ENCODE data around the gene PCP2.
A peak's percentile ranks its signal among the peaks of the same experiment; 100 is the strongest.

The PCP2 gene

GRCh38 chr19:7661744-7662538, 28.4 kb upstream of the PCP2 start:
- no peak for DNase-seq

- DNase-seq = peak; percentile 60
These were observed 24.7 kb upstream of the PCP2 start for GRCh38 chr19:7658219-7658686.

DNA sequence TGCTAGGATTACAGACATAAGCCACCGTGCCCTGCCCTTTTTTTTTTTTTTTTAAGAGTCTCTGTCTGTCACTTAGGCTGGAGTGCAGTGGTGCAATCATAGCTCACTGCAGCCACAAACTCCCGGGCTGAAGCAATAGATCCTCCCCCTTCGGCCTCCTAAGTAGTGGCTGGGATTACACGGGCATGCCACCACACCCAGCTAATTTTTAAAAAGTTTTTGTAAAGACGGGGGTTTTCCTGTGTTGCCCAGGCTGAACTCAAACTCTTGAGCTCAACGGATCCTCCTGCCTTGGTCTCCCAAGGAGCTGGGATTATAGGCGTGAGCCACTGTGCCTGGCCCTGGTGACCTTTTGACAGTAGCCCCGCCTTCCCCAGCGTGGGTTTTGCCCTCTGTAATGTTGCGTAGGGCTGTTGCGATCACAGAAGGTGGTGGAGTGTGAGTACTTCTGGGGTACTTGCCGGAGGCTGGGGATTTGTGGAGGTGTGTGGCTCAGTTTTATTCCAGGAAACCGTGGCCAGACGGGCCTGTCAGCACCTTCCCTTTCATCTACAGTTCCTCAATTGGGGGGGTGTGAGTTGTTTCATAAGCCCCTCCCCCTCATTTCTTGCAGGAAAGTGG, 23.7 kb upstream of the PCP2 start:
- peak; percentile 57 for DNase-seq

DNA sequence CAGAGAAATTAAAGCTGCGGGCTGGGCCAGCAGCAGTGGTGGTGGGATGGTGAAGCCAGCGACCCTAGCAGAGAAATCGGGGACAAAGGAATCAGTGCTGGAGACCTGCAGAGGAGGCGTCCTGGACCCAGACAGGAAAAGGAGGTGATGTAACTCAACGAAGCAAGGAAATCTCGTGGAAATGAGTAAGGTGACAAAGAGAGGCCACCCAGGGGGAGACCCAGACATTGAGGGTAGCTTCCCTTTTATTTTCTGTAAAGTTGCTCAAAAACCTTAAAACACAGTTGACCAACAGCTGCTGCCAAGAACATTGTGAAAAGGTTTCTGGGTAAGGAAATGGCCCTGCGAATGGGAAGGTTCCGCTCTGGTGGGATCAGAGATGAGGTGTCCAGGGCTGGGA, 22.1 kb upstream of the PCP2 start:
- DNase-seq = no peak

GRCh38 chr19:7654401-7654800, 20.9 kb upstream of the PCP2 start:
- no peak for DNase-seq

GRCh38 chr19:7652061-7652641, 18.6 kb upstream of the PCP2 start:
- peak; percentile 84 for DNase-seq

- no peak for DNase-seq
These were observed 16.6 kb upstream of the PCP2 start for GRCh38 chr19:7650148-7650547.

DNA sequence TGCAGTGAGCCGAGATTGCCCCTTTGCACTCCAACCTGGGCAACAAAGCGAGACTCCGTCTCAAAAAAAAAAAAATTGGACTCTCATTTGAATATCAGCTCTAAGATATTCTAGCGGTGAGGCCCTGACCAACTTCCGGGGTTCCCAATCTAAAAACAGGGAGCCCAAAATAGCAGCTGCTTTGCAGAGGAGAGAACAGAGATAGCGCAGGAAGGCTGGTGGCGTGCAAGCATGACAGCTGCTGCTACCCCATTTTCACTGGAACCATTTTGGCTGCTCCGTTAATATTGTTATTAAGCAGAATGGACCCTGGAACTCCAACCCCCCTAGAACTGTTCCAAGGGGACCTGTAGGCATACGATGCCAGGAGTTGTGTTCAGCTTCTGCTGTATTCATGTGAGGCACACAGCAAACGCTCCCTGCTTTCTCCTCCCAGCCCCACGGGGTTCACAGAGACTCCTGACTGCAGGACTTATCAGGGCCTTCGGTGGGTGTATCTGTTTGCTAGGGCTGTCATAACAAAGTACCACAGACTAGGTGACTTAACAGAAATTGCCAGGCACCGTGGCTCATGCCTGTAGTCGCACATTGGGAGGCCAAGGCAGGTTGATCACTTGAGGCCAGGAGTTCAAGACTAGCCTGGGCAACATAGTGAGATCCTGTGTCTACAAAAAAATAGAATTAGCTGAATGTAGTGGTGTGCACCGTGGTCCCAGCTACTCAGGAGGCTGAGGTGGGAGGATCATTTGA, 14.9 kb upstream of the PCP2 start:
- DNase-seq = no peak

- DNase-seq = no peak
These were observed 13.6 kb upstream of the PCP2 start for GRCh38 chr19:7647156-7647555.

- no peak for DNase-seq
These were observed 12.8 kb upstream of the PCP2 start for GRCh38 chr19:7646426-7646700.

- DNase-seq = no peak
These were observed 12.3 kb upstream of the PCP2 start for GRCh38 chr19:7645656-7646425.

- DNase-seq = no peak
These were observed 11.6 kb upstream of the PCP2 start for GRCh38 chr19:7645163-7645562.

DNA sequence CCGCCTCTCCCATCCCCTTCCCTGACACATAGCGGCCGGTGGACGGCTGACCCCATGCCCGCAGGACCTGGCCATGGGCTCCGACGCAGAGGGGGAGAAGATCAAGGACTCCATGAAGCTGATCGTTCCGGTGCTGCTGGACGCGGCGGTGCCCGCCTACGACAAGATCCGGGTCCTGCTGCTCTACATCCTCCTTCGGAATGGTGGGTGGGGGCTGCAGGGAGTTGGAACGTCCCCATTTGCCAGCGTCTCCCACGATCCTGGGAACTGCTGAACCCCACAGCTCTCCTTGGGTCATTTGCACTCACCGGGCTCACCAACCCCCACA, 11.0 kb upstream of the PCP2 start:
- no peak for DNase-seq

DNA sequence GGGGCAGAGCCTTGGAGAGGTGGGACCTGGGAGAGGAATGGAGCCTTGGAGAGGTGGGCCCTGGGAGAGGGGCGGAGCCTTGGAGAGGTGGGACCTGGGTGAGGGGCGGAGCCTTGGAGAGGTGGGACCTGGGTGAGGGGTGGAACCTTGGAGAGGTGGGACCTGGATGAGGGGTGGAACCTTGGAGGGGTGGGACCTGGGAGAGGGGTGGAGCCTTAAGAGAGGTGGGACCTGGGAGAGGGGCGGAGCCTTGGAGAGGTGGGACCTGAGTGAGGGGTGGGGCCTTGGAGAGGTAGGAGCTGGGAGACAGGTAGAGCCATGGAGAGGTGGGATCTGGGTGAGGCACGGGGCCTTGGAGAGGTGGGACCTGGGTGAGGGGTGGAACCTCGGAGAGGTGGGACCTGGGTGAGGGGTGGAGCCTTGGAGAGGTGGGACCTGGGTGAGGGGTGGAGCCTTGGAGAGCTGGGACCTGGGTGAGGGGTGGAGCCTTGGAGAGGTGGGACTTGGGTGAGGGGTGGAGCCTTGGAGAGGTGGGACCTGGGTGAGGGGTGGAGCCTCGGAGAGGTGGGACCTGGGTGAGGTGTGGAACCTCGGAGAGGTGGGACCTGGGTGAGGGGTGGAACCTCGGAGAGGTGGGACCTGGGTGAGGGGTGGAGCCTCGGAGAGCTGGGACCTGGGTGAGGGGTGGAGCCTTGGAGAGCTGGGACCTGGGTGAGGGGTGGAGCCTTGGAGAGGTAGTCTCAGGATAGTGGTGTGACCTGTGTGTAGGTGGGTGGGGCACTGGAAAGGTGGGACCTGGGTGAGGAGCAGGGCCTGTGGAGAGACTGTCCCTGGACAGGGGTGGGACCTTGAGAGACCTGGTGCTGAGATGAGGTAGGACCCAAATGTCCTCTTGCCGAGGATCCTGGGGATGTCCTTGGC, 10.4 kb upstream of the PCP2 start:
- DNase-seq = peak; percentile 29

GRCh38 chr19:7643031-7643415, 9.5 kb upstream of the PCP2 start:
- DNase-seq = no peak

- no peak for DNase-seq
These were observed 8.9 kb upstream of the PCP2 start for GRCh38 chr19:7642295-7643030.

- no peak for DNase-seq
These were observed 8.1 kb upstream of the PCP2 start for GRCh38 chr19:7641290-7642276.

DNA sequence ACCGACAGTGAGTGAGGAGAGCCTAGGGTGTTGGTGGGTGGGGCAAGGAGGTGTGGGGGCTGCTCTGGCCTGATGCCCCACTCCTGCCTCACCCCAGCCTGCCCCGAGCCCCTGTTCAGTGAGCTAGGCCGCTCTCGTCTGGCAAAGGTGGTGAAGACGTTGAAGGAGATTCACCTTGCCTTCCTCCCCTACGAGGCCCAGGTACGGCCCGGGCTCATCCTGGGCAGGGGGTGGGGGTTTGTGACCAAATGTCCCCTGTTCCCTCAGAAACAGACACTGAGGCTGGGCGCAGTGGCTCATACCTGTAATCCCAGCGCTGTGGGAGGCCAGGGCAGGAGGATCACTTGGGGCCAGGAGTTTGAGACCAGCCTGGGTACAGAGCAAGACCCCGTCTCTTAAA, 7.3 kb upstream of the PCP2 start:
- DNase-seq = no peak

GRCh38 chr19:7639863-7640348, 6.4 kb upstream of the PCP2 start:
- DNase-seq = no peak
